Peyer's patch (tissue), 4 donors: Measurements from ENCODE around the gene ITGB8. TPM values are rescaled to one million over a fixed set of nuclear protein-coding genes. Genes with fewer than 3 reads are reported as not detected.

Experiments
- DNase-seq, 3 donors: peaks; one replicate each; pipeline ENCODE4 v3.0.0-alpha.2; 2017 to 2019
- H3K27ac ChIP-seq, 4 donors: fragments of 200-600 bp; sonication (generic); one replicate each; pipeline ENCODE4 v1.5.1; 2016 to 2019
- H3K27me3 ChIP-seq, 2 donors: fragments of 200-600 bp; sonication (generic); one replicate each; pipeline ENCODE4 v1.5.1; 2019
- H3K36me3 ChIP-seq, 3 donors: fragments of 200-600 bp; sonication (generic); one replicate each; pipeline ENCODE4 v1.5.1; 2016 to 2019
- H3K4me1 ChIP-seq, 4 donors: fragments of 200-600 bp; sonication (generic); one replicate each; pipeline ENCODE4 v1.5.1; 2016 to 2019
- H3K4me3 ChIP-seq, 4 donors: fragments of 200-600 bp; sonication (generic); 1 replicate in 3 of 4; 2 replicates in 1 of 4; pipeline ENCODE4 v1.5.1; 2016 to 2019; ENCODE audit warnings: mild to moderate bottlenecking in 1 of 4
- H3K9me3 ChIP-seq, 4 donors: fragments of 200-600 bp; sonication (generic); one replicate each; pipeline ENCODE4 v1.5.1; 2016 to 2019; ENCODE audit warnings: mild to moderate bottlenecking in 1 of 4
- POLR2A ChIP-seq, 2 donors: fragments of 450-650 bp; IDR thresholded peaks; one replicate each; pipeline ENCODE4 v1.5.1; 2017; ENCODE audit warnings: antibody characterized with exemption in 2 of 2, mild to moderate bottlenecking in 2 of 2, moderate library complexity in 2 of 2
- total RNA-seq, 4 donors: library from RNA; depleted of rRNA; stranded (reverse); fragments of >200 nt; gene quantifications; one replicate each; pipeline ENCODE4 v1.1.0, GENCODE V29; 2016
- TF ChIP-seq, protein P1 (sequence below), 6 experiments: fragments of 450-650 bp in 4 of 6; fragments of 200-600 bp in 2 of 6; sonication (generic) in 1 of 6; IDR thresholded peaks; one replicate each; pipeline ENCODE4 v1.5.1; 2017 to 2019; ENCODE audit warnings: antibody characterized with exemption in 6 of 6, mild to moderate bottlenecking in 3 of 6, moderate library complexity in 1 of 6

Gene ITGB8
- total RNA-seq, 4 donors from 2014 or later: 20.6 to 45.8 (median 32.7) TPM

GRCh38 chr7:20350518-20350951 is 19.8 kb downstream of the ITGB8 start:
- no peaks in the 10 kb centered on the region for H3K27me3 ChIP-seq
- H3K4me1 ChIP-seq: peaks cover 0 to 11% (median 0%) of the 10 kb centered on the region in 4 donors
- DNase-seq: no peak
- H3K27ac ChIP-seq: no peak overlapping the region
- no peaks in the 10 kb centered on the region for H3K9me3 ChIP-seq
- H3K36me3 ChIP-seq: no peaks in the 10 kb centered on the region
- TF ChIP-seq, protein P1, sequence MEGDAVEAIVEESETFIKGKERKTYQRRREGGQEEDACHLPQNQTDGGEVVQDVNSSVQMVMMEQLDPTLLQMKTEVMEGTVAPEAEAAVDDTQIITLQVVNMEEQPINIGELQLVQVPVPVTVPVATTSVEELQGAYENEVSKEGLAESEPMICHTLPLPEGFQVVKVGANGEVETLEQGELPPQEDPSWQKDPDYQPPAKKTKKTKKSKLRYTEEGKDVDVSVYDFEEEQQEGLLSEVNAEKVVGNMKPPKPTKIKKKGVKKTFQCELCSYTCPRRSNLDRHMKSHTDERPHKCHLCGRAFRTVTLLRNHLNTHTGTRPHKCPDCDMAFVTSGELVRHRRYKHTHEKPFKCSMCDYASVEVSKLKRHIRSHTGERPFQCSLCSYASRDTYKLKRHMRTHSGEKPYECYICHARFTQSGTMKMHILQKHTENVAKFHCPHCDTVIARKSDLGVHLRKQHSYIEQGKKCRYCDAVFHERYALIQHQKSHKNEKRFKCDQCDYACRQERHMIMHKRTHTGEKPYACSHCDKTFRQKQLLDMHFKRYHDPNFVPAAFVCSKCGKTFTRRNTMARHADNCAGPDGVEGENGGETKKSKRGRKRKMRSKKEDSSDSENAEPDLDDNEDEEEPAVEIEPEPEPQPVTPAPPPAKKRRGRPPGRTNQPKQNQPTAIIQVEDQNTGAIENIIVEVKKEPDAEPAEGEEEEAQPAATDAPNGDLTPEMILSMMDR (IDR thresholded peaks at IDR 0.05): no peak
- no peak for TF ChIP-seq POLR2A (IDR thresholded peaks at IDR 0.05)
- no peak overlapping the region for H3K4me3 ChIP-seq

DNA sequence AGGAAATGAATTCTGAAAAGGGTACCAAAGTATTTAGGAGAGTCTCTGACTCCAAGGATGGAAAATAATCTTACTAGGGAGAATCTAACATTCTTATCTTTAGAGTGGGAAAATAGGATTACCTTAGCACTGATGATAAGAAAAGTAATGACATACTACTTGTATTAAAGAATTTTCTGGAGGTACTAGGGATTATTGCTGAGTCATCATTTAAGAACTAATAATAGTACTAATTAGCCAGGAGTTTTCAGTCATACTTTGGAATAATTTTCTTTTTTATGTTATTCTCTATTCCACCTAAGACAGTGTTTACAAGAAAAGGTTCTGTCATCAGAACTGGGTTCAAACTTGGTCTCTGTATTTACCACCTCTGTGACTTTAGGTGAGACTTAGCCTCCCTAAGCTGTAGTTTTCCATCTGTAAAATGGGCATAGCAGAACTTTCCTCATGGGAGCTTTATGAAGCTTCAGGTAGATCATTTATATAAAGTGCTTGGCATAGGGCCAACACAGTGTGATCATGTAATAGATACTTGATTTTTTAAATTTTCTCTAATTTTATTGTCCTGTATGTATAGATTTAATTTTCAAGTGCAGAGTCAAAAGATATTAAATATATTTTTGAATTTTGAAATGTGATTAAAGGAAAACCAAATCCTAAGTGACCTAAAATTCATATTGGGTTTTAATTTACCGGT is 20.4 kb downstream of the ITGB8 start:
- no peak for DNase-seq
- Histone ChIP-seq H3K4me3 (no peak overlapping the region), H3K9me3 (no peaks in the 10 kb centered on the region), H3K36me3 (no peaks in the 10 kb centered on the region), H3K27ac (no peak overlapping the region), H3K4me1 (peaks cover 0 to 11% (median 0%) of the 10 kb centered on the region in 4 donors), H3K27me3 (no peaks in the 10 kb centered on the region)
- TF ChIP-seq, protein P1 (IDR thresholded peaks at IDR 0.05): no peak
- no peak for TF ChIP-seq POLR2A (IDR thresholded peaks at IDR 0.05)

GRCh38 chr7:20351901-20352300 is 21.2 kb downstream of the ITGB8 start:
- Histone ChIP-seq H3K27me3 (no peaks in the 10 kb centered on the region), H3K9me3 (no peaks in the 10 kb centered on the region), H3K4me1 (peaks cover 0 to 11% (median 0%) of the 10 kb centered on the region in 4 donors), H3K36me3 (no peaks in the 10 kb centered on the region), H3K27ac (no peak overlapping the region), H3K4me3 (no peak overlapping the region)
- no peak for TF ChIP-seq POLR2A (IDR thresholded peaks at IDR 0.05)
- TF ChIP-seq, protein P1 (IDR thresholded peaks at IDR 0.05): no peak
- no peak for DNase-seq

GRCh38 chr7:20352573-20353306 is 22.0 kb downstream of the ITGB8 start:
- peaks cover 0 to 11% (median 0%) of the 10 kb centered on the region in 4 donors for H3K4me1 ChIP-seq
- no peak for DNase-seq
- no peaks in the 10 kb centered on the region for H3K36me3 ChIP-seq
- no peak overlapping the region for H3K27ac ChIP-seq
- no peaks in the 10 kb centered on the region for H3K27me3 ChIP-seq
- no peak for TF ChIP-seq POLR2A (IDR thresholded peaks at IDR 0.05)
- TF ChIP-seq, protein P1 (IDR thresholded peaks at IDR 0.05): no peak
- H3K4me3 ChIP-seq: no peak overlapping the region
- H3K9me3 ChIP-seq: no peaks in the 10 kb centered on the region

DNA sequence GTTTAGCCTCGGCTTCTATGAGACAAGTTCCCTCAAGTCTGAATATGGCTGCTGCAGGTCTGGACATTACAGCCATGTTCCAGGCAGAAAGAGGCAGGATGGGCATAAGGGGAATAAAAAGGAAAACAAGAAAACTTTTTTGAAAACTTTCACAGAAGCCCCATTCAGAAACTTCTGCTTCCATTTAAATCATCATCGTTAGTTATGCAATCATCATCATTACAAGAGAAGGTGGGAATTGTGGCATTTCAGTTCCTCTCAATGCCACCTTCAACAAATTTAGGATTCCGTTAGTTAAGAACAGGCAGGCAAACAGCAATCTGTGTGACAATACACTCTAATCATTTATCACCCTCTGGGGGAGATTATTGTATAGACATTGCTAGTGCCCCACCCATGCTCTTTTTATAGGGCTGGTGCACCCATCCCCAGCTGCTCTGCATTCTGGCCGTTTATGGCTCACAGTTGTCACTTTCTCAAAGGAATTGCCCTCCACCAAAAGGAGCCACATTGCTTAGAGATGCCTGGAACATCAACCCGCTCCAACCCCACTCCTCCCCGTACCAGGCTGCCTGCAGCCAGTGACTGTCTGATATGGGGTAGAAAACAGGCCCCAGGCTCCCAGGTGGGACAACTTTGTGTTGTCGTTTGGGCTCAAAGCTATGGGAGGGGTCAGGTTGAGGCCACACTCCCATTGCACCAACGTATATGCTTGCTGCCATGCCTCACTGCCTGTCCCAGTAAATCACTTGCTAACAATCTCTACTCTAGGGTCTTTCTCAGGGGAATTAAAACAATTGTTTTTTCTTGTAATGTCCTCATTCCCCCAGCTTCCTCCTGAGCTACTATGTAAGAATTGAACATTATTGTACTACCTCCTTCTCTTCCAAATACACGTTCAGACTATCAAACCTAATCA is 24.2 kb downstream of the ITGB8 start:
- Histone ChIP-seq H3K27me3 (no peaks in the 10 kb centered on the region), H3K27ac (no peak overlapping the region), H3K4me1 (peaks cover 0 to 11% (median 0%) of the 10 kb centered on the region in 4 donors), H3K36me3 (no peaks in the 10 kb centered on the region), H3K4me3 (no peak overlapping the region), H3K9me3 (no peaks in the 10 kb centered on the region)
- no peak for DNase-seq
- TF ChIP-seq, protein P1 (IDR thresholded peaks at IDR 0.05): no peak
- TF ChIP-seq POLR2A (IDR thresholded peaks at IDR 0.05): no peak
